K562 (cell line): ENCODE results near the gene LAMA5. TPM values are rescaled to one million over a fixed set of nuclear protein-coding genes. Genes with fewer than 3 reads are reported as not detected.

Experiments used
- ATAC-seq: fragments of 200-7000 bp; cut with Tn5 transposase; 3 replicates; pipeline ENCODE4 v1.9.1; 2020; ENCODE audit warnings: moderate library complexity
- BruUV-seq: library from RNA; stranded (reverse); fragments of 400-500 nt; replicated peaks from 2 replicates; lab custom pipeline; 2021; lab: Mats Ljungman, UMichigan
- CTCF ChIA-PET: fragments of 300-600 bp; formaldehyde crosslinking; extraction: SDS; loops from one replicate; lab custom pipeline; 2021; ENCODE audit warnings: low intra/inter-chr PET ratio; lab: Yijun Ruan, JAX
- POLR2A ChIA-PET: fragments of 300-600, 350-650 bp; sonication (Branson Sonifier 250); formaldehyde crosslinking; extraction: SDS; loops from one replicate; lab custom pipeline; 2021; ENCODE audit warnings: antibody characterized with exemption, inconsistent platforms; lab: Yijun Ruan, JAX
- DNase-seq, 4 experiments: peaks; one replicate each; pipeline versions ENCODE4 v3.0.0 to v3.0.0-alpha.2; 2011 to 2018; ENCODE audit warnings: low spot score in 3 of 4, mixed read lengths in 3 of 4; ENCODE audit errors: extremely low read depth in 1 of 4
- FAIRE-seq: peaks from 2 replicates; lab custom pipeline; 2011; peaks lifted over from hg19 to GRCh38; lab: Jason Lieb, UNC
- H2AFZ ChIP-seq: 2 replicates; pipeline ENCODE4 v1.6.0; 2011; ENCODE audit warnings: low read depth, low read length, control low read depth, inconsistent platforms
- H3K27ac ChIP-seq: fragments of 200-600 bp; 3 replicates; pipeline ENCODE4 v1.8.0; 2011; ENCODE audit warnings: low read depth, mild to moderate bottlenecking, control low read depth, inconsistent platforms, low read length, moderate library complexity, mixed read lengths; ENCODE audit errors: extremely low read depth
- H3K27me3 ChIP-seq, 2 experiments: fragments of 300-600 bp in 1 of 2; 2 replicates in 1 of 2; 3 replicates in 1 of 2; pipeline versions ENCODE4 v1.6.0 to v1.8.0; 2011; ENCODE audit warnings: inconsistent platforms in 2 of 2, low read length in 2 of 2, mild to moderate bottlenecking in 1 of 2, mixed read lengths in 1 of 2, moderate library complexity in 1 of 2; ENCODE audit not compliant: control insufficient read depth in 2 of 2, insufficient read depth in 2 of 2
- H3K36me3 ChIP-seq: fragments of 300-600 bp; 3 replicates; pipeline ENCODE4 v1.8.0; 2011; ENCODE audit warnings: mild to moderate bottlenecking, low read length, inconsistent platforms; ENCODE audit not compliant: control insufficient read depth, insufficient read depth
- H3K4me1 ChIP-seq, 2 experiments: fragments of 200-600 bp in 1 of 2; replicated peaks in 1 of 2; 2 replicates in 1 of 2; 3 replicates in 1 of 2; pipeline versions ENCODE4 v1.5.1 to v1.8.0; 2011; ENCODE audit warnings: inconsistent platforms in 2 of 2, low read length in 2 of 2, mild to moderate bottlenecking in 1 of 2, mixed read lengths in 1 of 2, moderate library complexity in 1 of 2; ENCODE audit not compliant: control insufficient read depth in 2 of 2, insufficient read depth in 2 of 2
- H3K4me2 ChIP-seq: 2 replicates; pipeline ENCODE4 v1.6.1; 2011; ENCODE audit warnings: low read length, control low read depth, inconsistent platforms, mixed read lengths; ENCODE audit not compliant: insufficient read depth
- H3K4me3 ChIP-seq: fragments of 200-600 bp; sonication (generic), shearing (Covaris generic); 2 replicates; pipeline ENCODE4 v1.5.1; 2016; ENCODE audit warnings: control low read depth, inconsistent platforms
- H3K79me2 ChIP-seq: fragments of 200-600 bp; 3 replicates; pipeline ENCODE4 v1.8.0; 2011; ENCODE audit warnings: low read length, inconsistent platforms; ENCODE audit not compliant: control insufficient read depth, insufficient read depth
- H3K9ac ChIP-seq, 2 experiments: 2 replicates each; pipeline versions ENCODE4 v1.6.0 to v1.6.1; 2011; ENCODE audit warnings: low read depth in 2 of 2, low read length in 2 of 2, control low read depth in 1 of 2, inconsistent platforms in 1 of 2, mild to moderate bottlenecking in 1 of 2, mixed read lengths in 1 of 2; ENCODE audit not compliant: insufficient read depth in 1 of 2
- H3K9me1 ChIP-seq: one replicate; pipeline ENCODE4 v1.6.0; 2011; ENCODE audit warnings: inconsistent platforms, mild to moderate bottlenecking, low read length, moderate library complexity; ENCODE audit not compliant: control insufficient read depth, insufficient read depth
- H3K9me3 ChIP-seq: replicated peaks from 2 replicates; pipeline ENCODE4 v1.5.1; 2011; ENCODE audit warnings: low read depth, low read length, inconsistent platforms; ENCODE audit not compliant: control insufficient read depth, insufficient read depth
- H4K20me1 ChIP-seq: replicated peaks from 2 replicates; pipeline ENCODE4 v1.6.1; 2011; ENCODE audit warnings: low read length, inconsistent platforms, mixed read lengths; ENCODE audit not compliant: control insufficient read depth, insufficient read depth
- ADNP ChIP-seq: fragments of 200-800 bp; sonication (Bioruptor generic); IDR thresholded peaks from 2 replicates; pipeline ENCODE4 v1.6.1; 2016; ENCODE audit warnings: missing genetic modification characterization, missing compliant biosample characterization
- CHD1 ChIP-seq: fragments of 200-600 bp; sonication (generic); IDR thresholded peaks from one replicate; pipeline ENCODE4 v1.6.1; 2012; ENCODE audit warnings: mild to moderate bottlenecking, moderate library complexity, low read length, inconsistent platforms
- KDM1A ChIP-seq, 2 experiments: fragments of 450-650 bp; IDR thresholded peaks; 2 replicates each; pipeline ENCODE4 v1.6.1; 2016; ENCODE audit warnings: mild to moderate bottlenecking in 2 of 2
- PCBP2 ChIP-seq: fragments of 200-400 bp; formaldehyde crosslinking; IDR thresholded peaks from 2 replicates; pipeline ENCODE4 v1.6.1; 2018; ENCODE audit warnings: low read length, low read depth, mild to moderate bottlenecking, moderate library complexity; ENCODE audit not compliant: poor library complexity, severe bottlenecking
- POLR2B ChIP-seq: fragments of 450-650 bp; IDR thresholded peaks from 2 replicates; pipeline ENCODE4 v1.6.1; 2018; ENCODE audit warnings: low read depth; ENCODE audit not compliant: partially characterized antibody
- XRCC3 ChIP-seq: fragments of 450-650 bp; IDR thresholded peaks from 2 replicates; pipeline ENCODE4 v1.6.1; 2017; ENCODE audit warnings: mild to moderate bottlenecking, moderate library complexity
- ZKSCAN8 ChIP-seq: fragments of 200-800 bp; sonication (Bioruptor generic); IDR thresholded peaks from 2 replicates; pipeline ENCODE4 v1.6.1; 2016; ENCODE audit warnings: missing genetic modification characterization, missing compliant biosample characterization
- ZNF253 ChIP-seq: fragments of 250-450 bp; sonication (Bioruptor Pico); conservative IDR thresholded peaks from 2 replicates; pipeline ENCODE4 v1.6.1; 2021; ENCODE audit warnings: mild to moderate bottlenecking
- ZNF316 ChIP-seq: fragments of 450-650 bp; IDR thresholded peaks from 2 replicates; pipeline ENCODE4 v1.6.1; 2016
- ZZZ3 ChIP-seq: fragments of 450-650 bp; IDR thresholded peaks from 2 replicates; pipeline ENCODE4 v1.6.1; 2016; ENCODE audit warnings: antibody characterized with exemption, mild to moderate bottlenecking, moderate library complexity
- WGBS: fragments of 100-300 bp; shearing (Covaris generic); methylation state at CpG from one replicate; pipeline ENCODE4 v1.1.6; 2016; ENCODE audit warnings: low coverage, mixed read lengths; ENCODE audit not compliant: insufficient coverage; ENCODE audit errors: missing lambda C conversion rate; 5-methylcytosine and 5-hydroxymethylcytosine counted together
- in situ Hi-C: fragments of 300-500 bp; cut with MboI; formaldehyde crosslinking; loops from 4 replicates; pipeline ENCODE4 v1.15.0; 2018; ENCODE audit warnings: inconsistent platforms, mixed read lengths
- intact Hi-C: fragments of 100-400 bp; cut with micrococcal nuclease; formaldehyde crosslinking; loops from 2 replicates; pipeline ENCODE4 v1.14.2; 2022
- polyA plus RNA-seq, 8 experiments: library from polyadenylated mRNA; depleted of rRNA in 4 of 8; stranded (reverse) in 5 of 8; unstranded in 3 of 8; fragments of >200 nt; fragmentation: Nextera tagmentation in 2 of 8; fragmentation: Illumina TruSeq in 1 of 8; extraction: Ambion mirVana in 2 of 8; extraction: Trizol in 1 of 8; gene quantifications; 2 replicates each; pipeline versions ENCODE4 v1.2.1 to v1.2.3, GENCODE V29; 2011 to 2014; ENCODE audit warnings: inconsistent platforms in 1 of 8, missing spikeins in 1 of 8
- total RNA-seq, 7 experiments: library from RNA; depleted of rRNA in 6 of 7; stranded (reverse); fragments of >200 nt in 6 of 7; fragmentation: Illumina TruSeq in 2 of 7; extraction: Trizol in 2 of 7; gene quantifications; 2 replicates each; pipeline versions ENCODE4 v1.2.1 to v1.2.3, GENCODE V29; 2011 to 2021; ENCODE audit warnings: low replicate concordance in 1 of 7
- TF ChIP-seq, protein P1 (sequence below): sonication (generic); formaldehyde crosslinking; IDR thresholded peaks from 2 replicates; pipeline ENCODE4 v1.4.0; 2020; ENCODE audit warnings: mild to moderate bottlenecking, missing genetic modification reagents
- TF ChIP-seq, protein P2 (sequence below): fragments of 450-650 bp; IDR thresholded peaks from 2 replicates; pipeline ENCODE4 v1.6.1; 2017; ENCODE audit warnings: mild to moderate bottlenecking, moderate library complexity
- TF ChIP-seq, protein P3 (sequence below): fragments of 250-450 bp; sonication (Bioruptor Pico); IDR thresholded peaks from 2 replicates; pipeline ENCODE4 v1.9.0; 2021; ENCODE audit warnings: mild to moderate bottlenecking
- TF ChIP-seq, protein P4 (sequence below): fragments of 250-450 bp; sonication (Bioruptor Pico); IDR thresholded peaks from 2 replicates; pipeline ENCODE4 v1.8.0; 2021; ENCODE audit warnings: moderate library complexity, mild to moderate bottlenecking, inconsistent platforms

LAMA5 gene
- total and polyA plus RNA-seq, 9 of the 15 experiments (the other 6 are each of a cell fraction or from before 2014, with no cell fraction given) = 0.31 to 101 (median 7.8) TPM

DNA sequence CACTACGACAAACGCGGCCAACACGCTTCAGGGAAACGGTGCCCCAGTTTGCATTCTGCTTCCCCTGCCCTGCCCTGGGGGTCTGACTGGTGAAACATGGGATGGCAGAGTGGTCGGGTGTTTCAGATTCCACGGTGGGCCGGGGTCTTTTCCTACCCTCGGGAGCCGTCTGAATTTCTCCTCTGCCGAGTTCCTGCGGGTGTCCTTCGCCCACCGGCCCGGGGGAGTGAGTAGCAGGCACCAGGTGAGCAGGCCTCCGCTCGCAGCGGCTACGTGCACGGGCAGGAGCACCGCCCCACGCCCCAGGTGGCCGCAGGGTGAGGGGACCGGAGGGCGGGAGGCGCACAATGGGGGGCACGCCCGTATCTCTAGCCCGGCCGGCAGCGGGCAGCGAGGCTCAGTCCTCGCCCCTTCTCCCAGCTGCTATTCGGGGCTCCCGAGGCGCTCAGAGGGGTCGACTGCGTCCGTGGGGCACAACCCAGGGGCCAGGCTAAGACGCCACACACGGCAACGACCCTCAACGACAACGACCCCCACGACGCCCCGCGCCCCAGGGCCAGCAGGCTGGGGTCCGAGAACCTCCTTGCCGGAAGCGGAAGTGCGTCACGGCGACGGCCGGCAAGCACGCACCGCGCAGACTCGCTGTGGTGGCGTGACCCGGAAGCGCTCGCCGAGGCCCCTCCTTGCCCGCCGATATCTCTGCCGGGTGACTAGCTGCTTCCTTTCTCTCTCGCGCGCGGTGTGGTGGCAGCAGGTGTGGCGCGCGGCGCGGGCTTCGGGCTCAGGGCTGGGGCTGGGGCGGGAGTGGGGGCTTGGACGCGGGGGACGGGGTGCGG is 19.5 kb upstream of the LAMA5 start, which contains the start of gene RPS21:
Gene RPS21 (plus strand): TSS at position 721 of the 836 bp plus-strand sequence. CDS start 236 bp downstream, outside the sequence.
- H2AFZ ChIP-seq = peak within 1 kb of the TSS; percentile 92
- peaks cover 7% of the 10 kb centered on the region for H3K9me1 ChIP-seq
- H3K36me3 ChIP-seq = peaks cover 61% of the 10 kb centered on the region
- H3K27me3 ChIP-seq = no peaks in the 10 kb centered on the region
- TSS peak; percentile 83 for BruUV-seq
- peak within 1 kb of the TSS; percentile 99 for H3K9ac ChIP-seq
- H3K79me2 ChIP-seq = peaks cover 59% of the 10 kb centered on the region
- POLR2A ChIA-PET = interaction anchor here (0.6 to 2.4 kb wide), 16 partner anchors 8 to 494 kb away, joined by 3 to 12 read pairs (median 3); partner anchors contain the start of genes ADRM1, CABLES2 and LAMA5
- in situ Hi-C loops = no loop called here
- peak; percentile 92 for ATAC-seq
- whole genome bisulfite sequencing = under 1% methylated on average over 53 of the region's 83 CpGs
- H3K4me2 ChIP-seq = peak within 1 kb of the TSS; percentile 100
- DNase-seq = peak; percentile 87 to 96 (median 92)
- CTCF ChIA-PET = interaction anchor here (1.9 kb wide), 1 partner anchor 84 kb away, joined by 7 read pairs; the partner anchor contains the start of gene ADRM1
- peaks cover 12% of the 10 kb centered on the region for H4K20me1 ChIP-seq
- peak within 1 kb of the TSS; percentile 100 for H3K4me3 ChIP-seq
- FAIRE-seq = peak; percentile 95
- peaks cover 13 to 39% of the 10 kb centered on the region in 2 experiments; a peak in 4 of 5 replicates for H3K4me1 ChIP-seq
- H3K27ac ChIP-seq = peak within 1 kb of the TSS; percentile 95
- intact Hi-C loops = loop anchor here (1.0 to 10.0 kb wide), 2 partner anchors 84 to 242 kb away; partner anchors contain the start of genes ADRM1, PSMA7 and SS18L1
- H3K9me3 ChIP-seq = peaks cover 2% of the 10 kb centered on the region; the same call in 1 of the 2 replicates
- TF ChIP-seq, protein P1, sequence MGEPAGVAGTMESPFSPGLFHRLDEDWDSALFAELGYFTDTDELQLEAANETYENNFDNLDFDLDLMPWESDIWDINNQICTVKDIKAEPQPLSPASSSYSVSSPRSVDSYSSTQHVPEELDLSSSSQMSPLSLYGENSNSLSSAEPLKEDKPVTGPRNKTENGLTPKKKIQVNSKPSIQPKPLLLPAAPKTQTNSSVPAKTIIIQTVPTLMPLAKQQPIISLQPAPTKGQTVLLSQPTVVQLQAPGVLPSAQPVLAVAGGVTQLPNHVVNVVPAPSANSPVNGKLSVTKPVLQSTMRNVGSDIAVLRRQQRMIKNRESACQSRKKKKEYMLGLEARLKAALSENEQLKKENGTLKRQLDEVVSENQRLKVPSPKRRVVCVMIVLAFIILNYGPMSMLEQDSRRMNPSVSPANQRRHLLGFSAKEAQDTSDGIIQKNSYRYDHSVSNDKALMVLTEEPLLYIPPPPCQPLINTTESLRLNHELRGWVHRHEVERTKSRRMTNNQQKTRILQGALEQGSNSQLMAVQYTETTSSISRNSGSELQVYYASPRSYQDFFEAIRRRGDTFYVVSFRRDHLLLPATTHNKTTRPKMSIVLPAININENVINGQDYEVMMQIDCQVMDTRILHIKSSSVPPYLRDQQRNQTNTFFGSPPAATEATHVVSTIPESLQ = no peak; the same call in 1 of the 2 replicates
- TF ChIP-seq ZZZ3 = no peak
- TF ChIP-seq PCBP2 = no peak
- no peak for TF ChIP-seq KDM1A (IDR thresholded peaks at IDR 0.05)
- TF ChIP-seq, protein P2, sequence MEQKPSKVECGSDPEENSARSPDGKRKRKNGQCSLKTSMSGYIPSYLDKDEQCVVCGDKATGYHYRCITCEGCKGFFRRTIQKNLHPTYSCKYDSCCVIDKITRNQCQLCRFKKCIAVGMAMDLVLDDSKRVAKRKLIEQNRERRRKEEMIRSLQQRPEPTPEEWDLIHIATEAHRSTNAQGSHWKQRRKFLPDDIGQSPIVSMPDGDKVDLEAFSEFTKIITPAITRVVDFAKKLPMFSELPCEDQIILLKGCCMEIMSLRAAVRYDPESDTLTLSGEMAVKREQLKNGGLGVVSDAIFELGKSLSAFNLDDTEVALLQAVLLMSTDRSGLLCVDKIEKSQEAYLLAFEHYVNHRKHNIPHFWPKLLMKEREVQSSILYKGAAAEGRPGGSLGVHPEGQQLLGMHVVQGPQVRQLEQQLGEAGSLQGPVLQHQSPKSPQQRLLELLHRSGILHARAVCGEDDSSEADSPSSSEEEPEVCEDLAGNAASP = no peak
- no peak for TF ChIP-seq ADNP (tag)
- no peak for TF ChIP-seq XRCC3
- TF ChIP-seq, protein P3, sequence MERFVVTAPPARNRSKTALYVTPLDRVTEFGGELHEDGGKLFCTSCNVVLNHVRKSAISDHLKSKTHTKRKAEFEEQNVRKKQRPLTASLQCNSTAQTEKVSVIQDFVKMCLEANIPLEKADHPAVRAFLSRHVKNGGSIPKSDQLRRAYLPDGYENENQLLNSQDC (CRISPR knock-in tag) = no peak
- TF ChIP-seq ZKSCAN8 (CRISPR knock-in tag) = no peak
- TF ChIP-seq CHD1 = peak; percentile 70
- TF ChIP-seq ZNF253 (CRISPR knock-in tag) = no peak
- TF ChIP-seq, protein P4, sequence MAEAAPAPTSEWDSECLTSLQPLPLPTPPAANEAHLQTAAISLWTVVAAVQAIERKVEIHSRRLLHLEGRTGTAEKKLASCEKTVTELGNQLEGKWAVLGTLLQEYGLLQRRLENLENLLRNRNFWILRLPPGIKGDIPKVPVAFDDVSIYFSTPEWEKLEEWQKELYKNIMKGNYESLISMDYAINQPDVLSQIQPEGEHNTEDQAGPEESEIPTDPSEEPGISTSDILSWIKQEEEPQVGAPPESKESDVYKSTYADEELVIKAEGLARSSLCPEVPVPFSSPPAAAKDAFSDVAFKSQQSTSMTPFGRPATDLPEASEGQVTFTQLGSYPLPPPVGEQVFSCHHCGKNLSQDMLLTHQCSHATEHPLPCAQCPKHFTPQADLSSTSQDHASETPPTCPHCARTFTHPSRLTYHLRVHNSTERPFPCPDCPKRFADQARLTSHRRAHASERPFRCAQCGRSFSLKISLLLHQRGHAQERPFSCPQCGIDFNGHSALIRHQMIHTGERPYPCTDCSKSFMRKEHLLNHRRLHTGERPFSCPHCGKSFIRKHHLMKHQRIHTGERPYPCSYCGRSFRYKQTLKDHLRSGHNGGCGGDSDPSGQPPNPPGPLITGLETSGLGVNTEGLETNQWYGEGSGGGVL (CRISPR knock-in tag) = no peak
- peak; percentile 86 for TF ChIP-seq POLR2B
- TF ChIP-seq ZNF316 = no peak
